GOT3 (cell line): ENCODE measurements around the gene TMEM266.

Experiments
- DNase-seq: peaks from one replicate; lab custom pipeline; 2025; ENCODE audit warnings: mixed read lengths; lab: John Stamatoyannopoulos, UW

TMEM266 gene

GRCh38 chr15:76201536-76202255 lies 141.9 kb downstream of the TMEM266 start:
- no peak for DNase-seq

DNA sequence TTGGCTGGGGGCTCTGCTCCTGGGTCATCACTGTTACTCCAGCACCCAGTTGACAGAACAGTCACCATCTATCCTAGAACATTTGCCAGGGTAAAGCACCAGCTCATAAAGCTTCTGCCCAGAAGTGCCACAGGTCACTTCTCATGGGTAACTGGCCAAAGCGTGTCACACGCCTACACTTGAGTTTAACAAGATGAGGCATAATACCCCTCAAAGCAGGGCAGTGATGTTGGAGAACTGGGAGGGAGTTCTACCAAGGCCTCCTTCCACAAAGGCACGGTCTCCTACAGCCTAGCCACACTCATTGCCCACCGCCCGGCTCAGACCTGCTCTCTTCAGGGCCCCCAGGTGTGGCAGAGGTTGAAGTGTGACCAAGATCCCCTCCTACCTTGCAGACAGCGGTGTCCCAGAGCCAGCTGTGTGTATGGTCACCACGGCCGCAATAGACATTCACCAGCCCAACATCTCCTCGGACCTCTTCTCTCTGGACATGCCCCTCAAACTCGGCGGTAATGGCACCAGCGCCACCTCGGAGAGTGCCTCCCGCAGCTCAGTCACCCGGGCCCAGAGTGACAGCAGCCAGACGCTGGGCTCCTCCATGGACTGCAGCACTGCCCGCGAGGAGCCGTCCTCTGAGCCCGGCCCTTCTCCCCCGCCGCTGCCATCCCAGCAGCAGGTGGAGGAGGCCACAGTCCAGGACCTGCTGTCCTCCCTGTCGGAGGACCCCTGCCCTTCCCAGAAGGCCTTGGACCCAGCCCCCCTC lies 143.7 kb downstream of the TMEM266 start:
- DNase-seq = no peak

- DNase-seq = no peak
Measured at GRCh38 chr15:76204109-76204845, 144.5 kb downstream of the TMEM266 start.

GRCh38 chr15:76204916-76205460 lies 145.2 kb downstream of the TMEM266 start:
- DNase-seq = no peak

- DNase-seq = no peak
Measured at GRCh38 chr15:76206325-76206976, 146.7 kb downstream of the TMEM266 start.

DNA sequence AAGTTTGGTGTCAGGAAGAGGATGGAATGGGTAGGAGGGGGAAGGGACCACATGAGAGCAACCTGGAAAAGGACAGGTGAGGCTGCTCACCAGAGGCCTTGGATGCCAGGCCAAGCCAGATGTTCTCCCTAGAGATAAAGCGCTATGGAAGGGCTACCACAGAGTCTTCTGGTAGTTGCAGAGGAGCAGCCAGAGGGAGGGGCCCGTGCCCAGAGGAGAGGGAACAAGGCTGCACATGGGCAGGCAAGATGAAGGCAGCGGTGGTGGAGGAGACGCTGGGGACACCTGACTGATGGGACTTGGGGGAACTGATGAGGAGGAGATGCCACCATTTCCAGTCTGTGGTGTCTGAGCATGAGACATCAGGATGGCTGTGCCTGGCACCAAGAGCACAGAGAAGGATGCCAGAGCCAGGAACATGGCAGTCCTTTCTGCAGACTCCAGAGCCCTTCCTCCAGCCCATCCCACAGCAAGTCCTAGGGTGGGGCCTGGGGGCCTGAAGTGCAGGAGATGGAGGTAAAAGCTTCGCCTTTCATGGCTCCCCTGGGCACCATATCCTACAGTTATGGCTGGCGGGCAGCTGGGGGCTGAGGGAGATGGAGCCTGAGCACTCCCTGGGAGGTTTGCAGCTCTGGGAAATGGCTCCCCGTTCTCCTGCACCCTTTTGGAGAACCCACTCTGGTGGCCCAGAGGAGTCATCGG lies 148.4 kb downstream of the TMEM266 start:
- DNase-seq = no peak

DNA sequence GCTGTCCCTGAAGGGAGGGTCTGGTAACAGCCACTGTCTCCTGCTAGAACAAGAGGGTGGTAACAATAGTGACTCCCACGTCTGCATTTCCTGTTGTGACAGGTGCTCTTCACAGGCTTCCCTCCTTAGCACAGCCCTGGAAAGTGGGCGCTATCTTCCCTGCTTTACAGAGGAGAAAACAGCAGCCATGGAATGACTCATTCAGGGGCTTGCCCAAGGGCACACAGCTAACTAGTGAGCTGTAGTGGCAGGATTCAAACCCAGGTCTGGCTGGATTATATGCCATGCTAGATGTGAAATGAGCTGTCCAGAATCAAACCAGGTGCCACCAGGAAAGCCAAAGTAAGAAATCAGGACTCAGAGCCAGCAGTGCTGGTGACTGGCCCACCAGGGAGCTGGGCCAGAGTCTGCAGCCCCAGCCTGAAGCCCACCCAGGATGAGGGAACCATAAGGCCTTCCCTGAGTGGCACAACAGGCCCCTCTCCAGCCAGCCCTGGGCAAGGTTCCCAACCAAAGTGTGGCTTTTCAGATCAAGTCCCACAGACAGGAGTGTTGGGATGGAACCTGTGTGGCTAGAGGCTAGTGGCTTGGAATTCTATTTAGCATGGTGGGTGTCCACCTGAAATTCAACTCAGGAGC lies 149.1 kb downstream of the TMEM266 start:
- DNase-seq = no peak

DNA sequence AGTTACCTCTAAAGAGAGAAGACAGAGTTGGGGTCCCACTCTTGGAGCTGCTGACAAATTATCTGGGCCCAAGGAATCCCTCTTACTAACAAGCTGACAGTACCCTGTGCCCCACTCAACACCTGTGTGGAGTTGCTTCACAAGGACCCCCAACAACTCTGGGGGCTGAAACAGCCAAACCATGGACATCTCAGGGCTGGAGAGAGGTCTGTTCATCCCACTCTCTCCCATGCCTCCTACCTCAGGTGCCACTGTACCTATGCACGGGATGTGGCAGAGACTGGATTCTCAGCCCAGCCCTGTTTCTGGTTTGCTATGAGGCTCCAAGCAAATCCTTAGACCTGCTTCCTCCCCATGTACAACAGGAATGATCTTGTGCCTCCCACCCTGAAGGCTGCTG lies 149.7 kb downstream of the TMEM266 start:
- DNase-seq = no peak

GRCh38 chr15:76209942-76210341 lies 150.2 kb downstream of the TMEM266 start:
- no peak for DNase-seq

GRCh38 chr15:76215634-76216033 lies 155.8 kb downstream of the TMEM266 start:
- no peak for DNase-seq

DNA sequence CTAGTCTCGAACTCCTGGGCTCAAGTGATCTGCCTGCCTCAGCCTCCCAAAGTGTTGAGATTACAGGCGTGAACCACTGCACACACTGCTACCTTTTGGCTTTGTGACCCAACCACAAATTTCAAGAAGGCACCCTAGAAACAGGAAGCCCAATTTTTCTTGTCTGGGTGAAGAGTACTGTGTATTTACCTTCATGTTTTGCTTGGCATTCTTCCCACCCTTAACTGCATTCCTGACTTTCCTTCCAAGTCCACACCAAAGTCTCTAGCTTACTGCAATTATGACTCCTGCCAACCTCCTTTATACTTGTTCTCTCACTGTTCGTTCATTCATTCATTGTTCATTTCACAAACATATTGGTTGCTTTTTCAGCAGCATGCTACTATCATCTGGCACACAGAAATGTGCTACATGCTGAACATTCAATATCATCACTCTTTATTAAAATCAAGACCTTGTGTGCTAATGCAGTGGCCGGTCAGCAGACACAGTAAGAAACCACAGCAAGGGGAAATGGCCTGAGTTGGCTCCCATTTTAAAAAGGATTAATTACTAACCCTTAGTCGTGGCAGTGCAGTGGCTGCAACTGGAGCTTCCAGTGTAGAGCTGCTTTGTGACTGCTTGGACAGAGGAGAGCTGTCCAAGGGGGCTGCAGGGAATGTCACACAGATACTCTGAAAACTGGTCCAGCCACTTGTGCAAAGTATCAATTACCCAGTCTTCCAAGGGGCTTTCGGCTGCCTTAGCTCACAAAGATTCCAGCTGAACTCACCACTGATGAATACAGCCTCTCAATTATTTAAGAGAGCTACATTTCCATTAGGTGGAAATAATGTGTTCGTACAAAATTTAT lies 157.5 kb downstream of the TMEM266 start:
- DNase-seq = no peak

DNA sequence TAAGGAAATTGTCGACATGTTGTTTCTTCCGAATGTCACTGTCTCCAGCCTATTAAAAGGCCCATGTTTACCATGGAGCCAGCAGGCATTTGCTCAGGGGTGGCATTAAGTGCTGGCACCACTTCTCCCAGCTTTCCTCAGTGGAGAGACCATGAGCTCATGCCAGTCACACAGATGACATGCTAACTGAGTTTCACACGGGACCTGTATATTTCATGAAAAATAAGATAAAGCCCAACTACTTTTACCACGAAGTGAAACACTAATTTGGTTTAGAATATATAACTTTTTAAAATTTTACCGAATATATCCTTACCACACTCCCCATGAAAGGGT lies 158.1 kb downstream of the TMEM266 start:
- DNase-seq = no peak

- DNase-seq = no peak
Measured at GRCh38 chr15:76221085-76221767, 161.4 kb downstream of the TMEM266 start.

GRCh38 chr15:76222159-76222558 lies 162.4 kb downstream of the TMEM266 start:
- no peak for DNase-seq

GRCh38 chr15:76223521-76223920 lies 163.7 kb downstream of the TMEM266 start:
- DNase-seq = no peak

- DNase-seq = no peak
Measured at GRCh38 chr15:76229266-76229665, 169.5 kb downstream of the TMEM266 start.

- DNase-seq = no peak
Measured at GRCh38 chr15:76233921-76234320, 174.1 kb downstream of the TMEM266 start.

DNA sequence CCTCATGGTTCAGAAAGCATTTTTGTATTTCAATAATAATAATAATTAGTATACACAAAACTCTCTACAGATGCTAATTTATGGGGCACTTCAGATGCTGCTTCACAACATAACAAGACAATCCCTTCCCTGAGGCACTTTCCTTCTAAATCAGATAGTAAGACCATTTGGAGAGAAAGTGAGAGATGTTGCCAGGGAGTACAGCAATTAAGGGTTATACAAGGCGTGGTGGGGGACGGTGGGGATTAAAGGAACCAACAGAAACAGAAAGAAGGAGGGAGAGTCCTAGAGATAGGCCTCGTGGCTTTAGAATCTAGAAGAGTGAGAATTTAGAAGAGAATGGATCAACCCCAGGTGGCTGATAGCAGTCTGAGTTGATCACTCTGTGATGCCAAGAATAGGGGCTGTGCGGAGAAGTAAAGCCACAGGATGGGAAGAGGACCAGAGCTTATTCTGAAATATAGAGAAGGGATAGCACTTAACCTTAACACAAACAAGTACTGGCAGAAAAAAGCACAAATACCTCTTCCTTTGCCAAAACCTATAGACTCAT lies 174.6 kb downstream of the TMEM266 start:
- DNase-seq = no peak

DNA sequence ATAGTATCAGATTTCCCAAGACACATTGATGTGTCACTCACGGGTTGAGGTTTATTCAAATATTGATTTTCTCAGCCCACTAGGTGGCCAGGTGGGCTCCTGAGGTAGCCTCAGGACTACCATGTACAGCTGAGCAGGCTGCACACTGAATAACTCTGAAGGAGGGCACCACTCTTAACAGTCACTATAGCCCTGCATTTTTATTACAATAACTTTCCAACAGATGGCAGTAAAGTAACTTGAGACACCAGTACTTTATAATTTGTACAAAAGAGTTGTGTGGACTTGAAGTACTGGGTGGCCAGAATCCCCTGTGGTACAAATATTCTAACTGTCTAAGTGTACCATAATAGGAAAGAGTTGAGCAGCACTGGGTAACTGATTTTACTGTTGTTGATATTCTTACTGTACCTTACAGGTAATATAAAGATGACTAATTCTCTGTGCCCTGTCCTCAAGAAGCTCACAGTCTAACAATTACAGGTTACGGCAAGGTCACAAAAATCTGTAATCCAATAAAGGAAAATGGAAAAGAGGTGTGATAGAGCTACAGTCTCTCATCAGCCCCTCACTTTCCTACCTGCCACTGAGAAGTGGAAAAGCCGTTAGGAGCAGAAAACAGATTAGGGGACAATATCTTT lies 175.5 kb downstream of the TMEM266 start:
- no peak for DNase-seq
